HG02588 (cell line): ENCODE results near the gene ALKBH7.

Experiments used
- ATAC-seq: cut with Tn5 transposase; IDR thresholded peaks from one replicate; pipeline ENCODE4 v1.9.1; 2021; ENCODE audit warnings: mild to moderate bottlenecking, moderate library complexity; ENCODE audit not compliant: unreplicated experiment

ALKBH7 gene

DNA sequence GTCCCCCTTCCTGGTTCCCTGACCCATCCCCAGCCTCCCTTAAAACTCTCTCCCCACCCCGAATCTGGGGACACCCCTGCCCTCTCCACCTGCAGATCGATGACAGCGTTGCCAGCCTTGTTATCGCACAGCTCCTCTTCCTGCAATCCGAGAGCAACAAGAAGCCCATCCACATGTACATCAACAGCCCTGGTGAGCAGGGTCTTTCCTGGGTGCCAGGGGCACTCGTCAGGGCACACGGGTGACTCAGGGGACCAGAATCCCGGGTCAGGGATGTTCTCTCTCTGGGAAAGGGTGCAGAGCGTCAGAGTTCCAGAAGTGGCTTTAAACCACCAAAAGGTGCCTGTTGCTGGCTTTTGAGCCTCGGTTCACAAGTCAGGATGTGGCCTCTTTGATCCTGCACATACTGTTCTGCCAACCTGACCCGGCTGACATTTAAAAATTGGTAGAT lies 10.2 kb upstream of the ALKBH7 start:
- ATAC-seq = no peak

DNA sequence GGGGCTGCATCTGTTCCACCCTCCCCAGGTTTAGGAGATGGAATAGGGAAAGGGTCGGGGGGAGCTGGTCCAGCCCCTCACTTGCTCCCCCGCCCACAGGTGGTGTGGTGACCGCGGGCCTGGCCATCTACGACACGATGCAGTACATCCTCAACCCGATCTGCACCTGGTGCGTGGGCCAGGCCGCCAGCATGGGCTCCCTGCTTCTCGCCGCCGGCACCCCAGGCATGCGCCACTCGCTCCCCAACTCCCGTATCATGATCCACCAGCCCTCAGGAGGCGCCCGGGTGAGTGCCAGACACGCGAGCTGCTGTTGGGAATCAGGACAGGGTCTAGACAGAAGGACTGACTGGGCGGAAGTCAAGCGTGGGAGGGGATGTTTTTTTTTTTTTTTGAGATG lies 8.2 kb upstream of the ALKBH7 start:
- ATAC-seq = no peak

DNA sequence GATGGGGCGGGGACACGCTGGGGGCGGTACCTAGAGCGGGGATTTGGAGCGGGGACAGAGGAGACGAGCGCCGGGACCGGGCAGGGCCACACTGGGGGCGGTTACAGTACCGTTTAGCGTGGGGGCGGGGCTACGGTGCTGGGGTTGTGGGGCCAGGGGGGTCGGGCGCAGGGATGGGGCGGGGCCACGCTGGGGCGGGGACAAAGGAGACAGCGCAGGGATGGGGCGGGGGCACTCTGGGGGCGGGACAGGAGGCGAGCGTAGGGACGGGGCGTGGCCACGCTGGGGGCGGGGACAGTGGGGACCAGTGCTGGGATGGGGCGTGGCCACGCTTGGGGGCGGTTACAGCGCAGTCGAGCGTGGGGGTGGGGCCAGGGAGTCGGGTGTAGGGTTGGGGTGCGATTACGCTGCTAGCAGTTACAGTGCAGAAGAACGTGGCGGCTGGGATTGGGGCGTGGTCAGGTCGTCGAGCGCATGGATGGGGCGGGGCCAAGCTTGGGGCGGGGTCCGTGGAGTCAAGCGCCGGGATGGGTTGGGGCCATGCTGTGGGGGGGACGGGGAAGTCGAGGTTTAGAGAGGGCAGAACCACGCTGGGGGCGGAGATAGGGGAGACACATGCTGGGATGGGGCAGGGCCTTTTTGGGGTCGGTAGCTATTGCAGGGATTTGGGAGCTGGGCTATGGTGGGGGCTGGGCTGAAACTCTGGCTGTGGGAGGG lies 660 bp downstream of the ALKBH7 start:
- ATAC-seq = peak; percentile 51

DNA sequence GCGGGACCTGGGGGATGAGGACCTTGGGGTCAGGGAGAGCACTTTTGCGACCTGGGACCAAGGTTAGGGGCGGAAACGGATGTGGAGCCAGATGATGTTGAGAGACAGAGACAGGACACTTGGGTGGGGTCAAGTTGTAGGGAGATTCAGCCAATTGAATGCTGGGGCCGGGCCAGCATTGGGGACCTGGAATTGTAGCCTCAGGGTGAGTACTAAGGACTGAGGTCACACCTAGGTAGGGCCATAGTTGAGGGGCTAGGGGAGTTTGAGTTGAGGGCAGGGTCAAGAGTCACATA lies 1.2 kb downstream of the ALKBH7 start:
- no peak for ATAC-seq

DNA sequence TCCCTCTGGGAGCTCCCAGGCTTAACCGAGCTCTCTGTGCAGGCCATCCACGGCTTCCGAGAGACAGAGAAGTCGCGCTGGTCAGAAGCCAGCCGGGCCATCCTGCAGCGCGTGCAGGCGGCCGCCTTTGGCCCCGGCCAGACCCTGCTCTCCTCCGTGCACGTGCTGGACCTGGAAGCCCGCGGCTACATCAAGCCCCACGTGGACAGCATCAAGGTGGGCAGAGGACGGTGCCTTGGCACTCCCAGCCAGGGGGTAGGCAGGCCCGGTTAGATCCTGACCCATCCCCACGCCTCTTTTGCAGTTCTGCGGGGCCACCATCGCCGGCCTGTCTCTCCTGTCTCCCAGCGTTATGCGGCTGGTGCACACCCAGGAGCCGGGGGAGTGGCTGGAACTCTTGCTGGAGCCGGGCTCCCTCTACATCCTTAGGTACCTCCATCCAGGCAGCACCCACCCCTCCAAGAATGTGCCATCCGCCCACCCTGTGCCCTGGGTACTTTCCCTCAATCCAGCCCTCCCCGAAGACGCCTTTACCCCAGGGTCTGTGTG lies 1.6 kb downstream of the ALKBH7 start:
- no peak for ATAC-seq

DNA sequence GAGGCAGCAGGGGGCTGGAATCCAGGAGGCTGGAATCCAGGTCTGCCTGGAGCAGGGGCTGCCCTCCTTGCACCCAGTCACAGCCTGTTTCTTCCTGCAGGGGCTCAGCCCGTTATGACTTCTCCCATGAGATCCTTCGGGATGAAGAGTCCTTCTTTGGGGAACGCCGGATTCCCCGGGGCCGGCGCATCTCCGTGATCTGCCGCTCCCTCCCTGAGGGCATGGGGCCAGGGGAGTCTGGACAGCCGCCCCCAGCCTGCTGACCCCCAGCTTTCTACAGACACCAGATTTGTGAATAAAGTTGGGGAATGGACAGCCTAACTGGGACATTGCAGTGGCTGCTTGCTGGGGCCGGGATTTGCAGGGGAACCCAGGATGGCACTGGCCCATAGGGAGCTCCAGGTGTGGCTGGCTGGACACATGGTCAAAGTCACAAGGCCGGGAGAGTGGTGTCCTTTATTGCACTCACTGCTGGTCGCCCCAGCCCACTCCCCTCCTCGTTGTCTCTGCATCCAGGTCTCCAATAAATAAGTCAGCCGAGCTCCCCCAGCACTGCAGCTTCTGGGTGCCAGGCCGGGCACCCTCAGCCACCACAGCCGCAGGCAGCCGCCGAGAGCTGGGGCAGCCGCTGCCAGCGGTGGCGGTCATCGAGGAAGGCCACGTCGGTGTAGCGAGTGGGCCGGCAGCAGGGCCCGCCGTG lies 2.3 kb downstream of the ALKBH7 start:
- no peak for ATAC-seq

DNA sequence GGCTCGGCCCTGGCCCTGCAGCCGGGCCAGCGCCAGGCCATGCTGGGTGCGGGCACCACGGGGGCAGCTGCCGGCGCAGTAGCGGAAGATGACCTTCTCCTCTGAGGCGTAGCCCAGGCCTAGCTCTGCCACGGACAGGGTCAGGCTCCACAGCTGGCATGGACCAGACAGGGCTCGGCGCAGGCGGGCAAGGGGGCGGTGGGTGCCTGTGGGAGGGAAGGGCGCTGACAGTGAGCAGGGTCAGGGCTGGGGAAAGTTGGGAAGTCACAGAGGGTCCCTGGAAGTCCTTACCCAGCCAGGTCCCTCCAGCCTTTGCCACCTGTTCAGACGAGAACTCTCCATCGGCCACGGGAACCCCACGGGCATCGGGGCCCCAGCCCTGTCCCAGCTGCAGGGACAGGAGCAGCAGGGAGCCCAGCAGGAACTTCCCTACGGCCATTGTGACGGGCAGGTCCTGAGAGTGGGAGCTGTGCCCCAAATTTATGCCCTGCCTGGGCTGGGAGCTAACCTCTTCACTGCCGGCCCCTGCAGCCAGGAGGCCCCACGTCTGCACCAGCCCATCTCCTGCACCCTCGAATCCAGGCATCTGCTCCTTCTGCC lies 2.9 kb downstream of the ALKBH7 start, which contains the start of gene PSPN:
PSPN (minus strand) TSS at position 523 of the 600 bp plus-strand sequence; CDS start at position 439, 84 bp downstream.
- no peak for ATAC-seq

DNA sequence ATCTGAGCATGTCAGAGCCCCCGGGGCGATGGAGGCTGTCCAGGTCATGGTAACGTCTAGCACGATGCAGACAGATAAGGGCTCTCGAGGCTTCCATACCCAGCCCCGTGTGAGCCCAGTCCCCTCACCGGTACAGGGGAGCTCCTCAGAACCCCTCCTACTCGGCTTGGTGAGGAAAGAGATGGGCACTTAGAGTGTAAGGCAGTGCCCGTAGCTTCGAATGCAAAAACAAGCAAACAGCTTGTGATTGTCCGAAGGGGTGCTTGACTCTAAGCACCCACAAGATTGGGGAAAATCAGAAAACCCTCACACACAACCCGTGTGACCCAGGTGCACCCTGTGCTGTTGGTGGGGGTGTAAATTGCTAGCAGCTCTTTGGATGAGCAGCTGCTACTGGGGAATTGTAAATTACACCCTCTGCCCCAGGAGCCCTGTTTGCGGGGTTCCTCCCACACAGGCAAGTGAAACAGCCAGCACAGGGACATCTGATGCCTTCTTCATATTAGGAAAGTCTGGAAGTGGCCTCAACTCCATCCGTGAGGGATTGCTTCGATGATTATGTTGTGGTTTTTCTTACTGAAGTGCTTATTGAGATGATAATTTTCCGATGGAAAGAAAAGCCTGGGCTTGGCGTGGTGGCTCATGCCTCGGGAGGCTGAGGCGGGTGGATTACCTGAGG lies 4.1 kb downstream of the ALKBH7 start:
- ATAC-seq = no peak

DNA sequence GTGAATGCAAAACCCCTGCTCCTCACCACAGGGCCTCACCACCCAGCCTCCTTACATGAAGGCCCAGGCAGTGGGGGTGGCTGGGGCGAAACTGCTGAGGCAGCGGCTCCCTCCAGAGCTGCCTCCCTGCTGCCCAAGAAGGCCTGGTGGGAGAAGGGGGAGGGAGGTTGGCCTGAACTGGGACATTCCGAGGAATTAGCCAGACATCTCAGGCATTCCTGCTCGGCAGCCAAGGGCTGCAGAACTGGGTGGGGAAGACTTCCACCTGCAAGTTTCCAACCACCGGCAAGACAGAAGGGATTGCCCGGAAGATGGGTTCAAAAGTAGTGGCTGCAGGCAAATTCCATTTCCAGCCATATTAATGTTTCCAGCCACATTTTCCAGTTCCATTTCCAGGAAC lies 5.4 kb downstream of the ALKBH7 start:
- ATAC-seq = no peak

DNA sequence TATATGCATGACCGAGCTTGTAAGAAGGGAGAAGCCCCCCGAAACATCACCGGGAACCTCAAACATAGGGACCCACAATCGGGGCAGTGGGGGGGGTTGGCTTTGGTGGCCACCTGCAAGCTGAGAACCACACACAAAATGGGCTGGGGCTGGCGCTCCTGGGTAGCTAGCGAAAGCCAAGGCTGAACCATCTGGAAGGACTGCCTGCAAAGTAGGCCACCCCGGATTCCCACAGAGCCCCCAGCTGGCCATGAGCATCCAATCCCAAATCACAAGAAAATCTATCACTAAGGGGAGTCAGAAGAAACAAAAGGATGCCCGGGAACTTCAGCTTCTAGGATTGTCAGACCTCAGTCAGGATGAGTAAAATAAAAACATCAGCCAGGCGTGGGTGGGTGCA lies 5.9 kb downstream of the ALKBH7 start:
- ATAC-seq = no peak

DNA sequence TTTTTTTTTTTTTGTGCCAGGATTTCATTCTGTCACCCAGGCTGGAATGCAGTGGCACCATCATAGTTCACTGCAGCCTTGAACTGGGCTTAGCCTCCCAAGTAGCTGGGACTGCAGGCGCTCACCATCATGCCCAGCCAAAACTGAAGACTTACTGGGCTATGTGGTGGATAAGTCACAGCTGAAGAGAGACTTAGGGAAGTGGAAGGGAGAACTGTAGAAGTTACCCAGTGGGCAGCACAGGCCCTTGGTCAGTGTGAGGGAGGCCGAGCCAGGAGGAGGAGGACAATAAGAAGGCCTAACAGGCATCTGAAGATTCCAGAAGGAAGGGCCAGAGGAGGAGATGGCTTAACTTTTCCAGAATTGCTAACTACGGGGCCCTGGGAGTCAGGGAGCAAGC lies 7.2 kb downstream of the ALKBH7 start:
- ATAC-seq = no peak

DNA sequence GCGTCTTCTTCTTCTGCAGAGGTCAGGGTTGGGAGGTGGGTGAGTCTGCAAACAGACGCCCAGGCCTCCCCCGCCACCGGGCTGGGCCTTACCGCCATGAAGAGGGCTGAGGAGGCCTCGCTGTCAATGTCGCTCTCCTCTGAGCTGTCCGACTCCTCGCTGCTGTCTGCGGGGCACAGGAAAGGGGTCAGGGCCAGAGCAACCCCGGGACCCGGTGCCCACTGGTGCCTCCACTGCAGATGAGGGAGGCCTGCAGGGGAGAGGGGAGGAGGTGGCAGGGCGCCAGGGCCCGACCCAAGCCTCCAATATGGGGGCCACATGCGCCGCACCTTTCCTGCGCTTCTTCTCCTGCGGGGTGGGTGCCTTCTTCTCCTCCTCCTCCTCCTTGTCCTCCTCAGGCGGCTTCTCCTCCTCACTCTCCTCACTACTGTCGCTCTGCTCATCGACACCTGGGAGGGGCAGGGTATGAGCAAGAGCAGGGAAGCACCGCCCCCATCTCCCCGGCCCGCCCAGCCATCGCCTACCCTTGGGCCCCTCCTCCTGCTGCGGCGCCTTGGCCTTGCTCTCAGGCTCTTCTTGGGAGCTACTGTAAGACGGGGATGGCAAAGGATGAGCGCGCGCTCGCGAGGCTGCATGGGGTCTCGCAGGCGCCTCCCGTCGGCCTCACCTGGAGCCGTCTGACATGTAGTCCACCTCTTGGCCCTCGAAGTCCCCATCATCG lies 8.6 kb downstream of the ALKBH7 start:
- ATAC-seq = no peak

DNA sequence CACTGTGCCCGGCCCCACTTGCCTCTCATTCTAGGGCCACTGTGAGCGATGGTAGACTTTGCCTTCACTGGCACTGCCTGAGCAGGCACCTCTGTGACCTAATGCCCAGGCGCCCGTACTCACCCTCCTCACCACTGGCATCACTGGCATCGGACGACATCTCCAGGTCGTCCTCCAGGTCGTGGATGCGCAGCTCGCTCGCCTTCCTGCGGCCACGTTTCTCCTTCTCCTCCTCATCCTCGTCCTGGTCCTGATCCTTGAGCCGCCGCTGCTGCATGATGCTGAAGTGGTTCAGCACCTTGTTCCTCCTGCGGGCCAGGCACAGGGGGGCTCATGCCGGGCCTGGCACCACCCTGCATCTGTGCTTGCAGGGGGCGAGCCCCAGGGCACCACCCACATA lies 10.6 kb downstream of the ALKBH7 start:
- ATAC-seq = no peak

DNA sequence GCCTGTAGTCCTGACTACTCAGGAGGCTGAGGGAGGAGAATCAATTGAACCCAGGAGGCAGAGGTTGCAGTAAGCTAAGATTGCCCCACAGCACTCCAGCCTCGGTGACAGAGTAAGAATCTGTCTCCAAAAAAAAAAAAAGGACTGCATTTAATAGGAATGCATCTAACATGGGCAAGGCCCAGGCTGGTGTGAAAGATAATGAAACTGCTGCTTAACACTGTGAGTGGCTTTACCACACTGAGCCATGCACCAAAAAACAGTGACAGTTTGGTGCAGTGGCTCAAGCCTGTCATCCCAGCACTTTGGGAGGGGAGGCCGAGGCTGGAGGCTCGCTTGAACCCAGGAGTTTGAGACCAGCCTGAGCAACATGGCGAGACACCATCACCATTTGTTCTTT lies 11.8 kb downstream of the ALKBH7 start:
- ATAC-seq = no peak

DNA sequence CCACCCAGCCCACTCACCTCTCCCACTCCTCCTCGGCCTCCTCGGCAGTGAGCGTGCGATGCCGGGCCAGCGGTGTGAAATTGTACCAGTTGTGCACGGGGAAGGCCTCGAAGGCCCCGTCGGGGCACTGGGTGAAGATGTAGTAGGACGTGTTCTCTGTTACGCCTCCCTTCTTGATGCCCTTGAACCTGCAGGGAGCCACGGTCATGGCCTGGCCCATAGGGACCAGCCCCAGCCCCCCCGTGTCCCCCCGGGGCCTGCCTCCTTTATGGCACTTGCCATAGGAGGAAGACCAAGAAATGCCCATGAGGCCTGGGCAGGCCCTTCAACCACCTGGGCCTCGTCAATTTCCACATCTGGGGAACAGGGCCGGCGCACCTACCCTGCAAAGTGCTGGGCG lies 14.8 kb downstream of the ALKBH7 start:
- no peak for ATAC-seq

DNA sequence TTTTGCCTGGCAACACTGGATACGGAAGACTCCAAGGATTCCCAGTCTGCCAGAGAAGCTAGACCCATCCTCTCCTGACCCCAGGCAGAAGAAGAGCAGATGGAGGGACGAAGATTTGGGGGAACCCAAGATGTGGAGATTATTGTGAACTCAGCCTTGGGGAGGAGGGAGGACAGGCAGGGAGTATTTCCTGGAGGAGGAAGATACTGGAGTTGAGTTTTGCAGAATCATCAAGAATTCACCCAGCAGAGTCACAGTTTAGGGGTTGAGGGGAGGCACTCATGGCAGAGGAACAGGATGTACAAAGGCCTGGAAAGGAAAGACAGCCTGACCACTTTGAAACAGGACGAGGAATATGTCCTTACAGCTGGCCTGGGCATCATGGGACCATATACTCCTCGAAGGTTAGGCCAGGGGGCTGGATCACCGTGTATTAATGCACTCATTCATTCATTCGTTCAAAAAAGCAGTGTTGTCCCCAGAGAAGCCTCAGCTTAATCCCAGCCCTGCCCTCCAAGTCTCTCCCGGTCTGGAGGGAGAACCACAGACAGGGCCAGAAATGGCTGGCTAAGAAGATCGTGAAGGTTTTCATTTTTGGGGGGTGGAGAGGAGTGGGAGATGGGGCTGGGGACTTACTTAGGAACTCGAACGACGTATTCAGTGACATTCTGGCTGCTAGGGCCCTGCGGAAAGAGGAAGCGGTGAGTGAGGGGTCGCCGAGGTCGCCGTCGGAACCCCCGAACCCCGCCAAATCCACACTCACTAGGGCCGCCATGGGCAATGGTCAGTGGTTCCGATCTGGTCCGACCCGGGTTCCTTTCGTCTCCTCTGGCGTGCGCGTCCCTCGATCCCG lies 19.9 kb downstream of the ALKBH7 start:
- ATAC-seq = peak; percentile 3

DNA sequence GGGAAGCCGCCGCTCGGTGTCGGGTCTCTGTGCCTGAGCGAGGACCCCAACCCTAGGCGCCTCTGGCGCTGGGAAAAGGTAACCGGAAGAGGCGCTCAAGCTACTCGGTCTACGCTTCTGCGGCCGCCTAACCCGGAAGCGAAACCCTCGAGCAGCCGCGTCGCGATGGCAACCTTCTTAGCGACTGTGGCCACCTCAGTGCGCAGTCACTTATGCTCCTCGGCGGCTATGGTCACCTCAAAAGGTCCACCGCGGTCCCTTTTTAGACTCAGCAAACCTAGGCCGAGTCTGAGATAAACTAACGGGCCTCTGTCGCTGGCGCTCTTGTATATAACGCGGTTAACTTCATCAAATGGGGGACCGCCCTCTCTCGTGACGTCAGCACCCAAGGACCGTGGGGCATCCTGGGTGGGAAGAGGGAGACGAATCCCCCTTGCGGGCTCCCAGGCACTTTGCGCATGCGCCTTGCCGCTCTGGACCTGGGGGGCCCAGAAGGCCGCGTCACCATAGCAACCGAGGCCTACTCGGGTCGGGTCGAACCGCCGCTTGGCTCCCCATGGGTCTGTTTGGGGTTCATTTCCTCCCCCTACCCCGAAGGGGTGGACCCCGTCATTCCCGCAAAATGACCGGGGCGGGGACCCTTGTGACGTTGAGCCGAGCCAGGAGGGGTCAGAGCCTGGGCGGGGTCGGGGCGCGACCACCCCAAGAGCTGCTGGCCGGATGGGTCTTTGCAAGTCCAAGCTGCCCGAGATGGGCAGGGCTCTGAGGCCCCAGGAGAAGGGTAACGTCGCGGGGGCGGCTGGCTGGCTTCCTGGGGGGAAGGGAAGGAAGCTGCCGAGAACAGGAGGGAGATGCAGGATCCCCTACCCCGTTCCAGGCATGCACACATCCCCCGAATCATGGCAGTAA lies 20.7 kb downstream of the ALKBH7 start, which contains the start of gene GTF2F1:
GTF2F1 (minus strand) TSS at position 91 of the 909 bp plus-strand sequence. CDS start 169 bp downstream, outside the sequence.
- ATAC-seq = peak; percentile 74

DNA sequence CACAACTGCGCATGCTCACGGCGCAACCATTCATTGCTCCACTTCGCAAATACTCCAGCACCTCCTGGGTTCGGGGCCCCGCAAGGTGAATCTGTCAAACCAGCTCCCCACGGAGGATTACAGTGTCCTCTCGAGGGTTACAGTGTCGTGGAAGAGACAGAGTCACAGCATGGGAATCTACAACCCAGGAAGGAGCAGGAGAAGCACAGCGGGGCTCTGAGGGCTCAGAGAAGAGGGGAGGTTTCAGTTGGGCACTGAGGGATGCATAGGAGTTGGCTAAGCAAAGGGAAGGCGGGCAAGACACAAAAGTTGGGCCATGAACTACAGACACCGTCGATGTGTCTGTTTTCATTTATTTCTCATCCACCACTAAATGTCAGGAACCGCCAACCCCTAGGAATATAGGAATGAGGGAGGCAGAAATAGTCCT lies 21.4 kb downstream of the ALKBH7 start:
- ATAC-seq = peak; percentile 25

DNA sequence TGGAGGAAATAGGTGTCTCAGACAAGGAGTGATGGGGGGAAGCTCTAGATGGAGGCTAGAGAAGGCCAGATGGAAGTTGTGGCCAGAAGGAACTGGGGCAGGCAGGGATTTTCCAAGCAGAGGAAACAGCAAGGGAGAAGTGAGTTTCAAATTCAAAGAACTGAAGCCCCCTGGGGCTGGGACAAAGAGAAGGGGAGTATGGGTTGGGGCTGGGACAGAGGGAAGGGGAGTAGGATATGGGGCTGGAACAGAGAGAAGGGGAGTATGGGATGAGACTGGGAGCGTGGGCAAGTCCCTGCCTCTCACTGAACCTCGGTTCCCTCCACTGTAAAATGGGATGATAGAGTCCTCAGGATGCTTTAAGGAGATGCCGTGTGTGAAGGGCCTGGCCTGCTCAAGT lies 22.2 kb downstream of the ALKBH7 start:
- ATAC-seq = no peak
